Activated gamma-delta T cell treated with anti-CD3 and anti-CD28 coated beads, Interleukin-2, amount 50 U/mL, for 16 hours (primary cell): ENCODE data around the gene SYF2.
"Not testable (repeated sequence)": the region's sequence is repeated elsewhere in the genome, so short reads cannot be mapped to it uniquely, and the experiment has no call there.

ENCODE experiments used
- DNase-seq: peaks from one replicate; pipeline ENCODE4 v3.0.0-alpha.2; 2020; ENCODE audit warnings: low read depth

SYF2 gene

GRCh38 chr1:25206201-25206600 lies 26.1 kb downstream of the SYF2 start:
- no peak for DNase-seq

GRCh38 chr1:25205786-25206185 lies 26.5 kb downstream of the SYF2 start:
- no peak for DNase-seq

GRCh38 chr1:25204797-25205480 lies 27.4 kb downstream of the SYF2 start:
- no peak for DNase-seq

- no peak for DNase-seq
Observed at GRCh38 chr1:25201006-25201405, 31.3 kb downstream of the SYF2 start.

- DNase-seq = no peak
Observed at GRCh38 chr1:25199819-25200620, 32.3 kb downstream of the SYF2 start.

- DNase-seq = no peak
Observed at GRCh38 chr1:25198663-25199252, 33.5 kb downstream of the SYF2 start.

GRCh38 chr1:25197982-25198662 lies 34.2 kb downstream of the SYF2 start:
- peak; percentile 11 for DNase-seq

GRCh38 chr1:25197235-25197975 lies 34.9 kb downstream of the SYF2 start:
- no peak for DNase-seq

GRCh38 chr1:25196830-25197229 lies 35.5 kb downstream of the SYF2 start:
- no peak for DNase-seq

GRCh38 chr1:25195835-25196234 lies 36.5 kb downstream of the SYF2 start:
- no peak for DNase-seq

GRCh38 chr1:25194572-25195020 lies 37.7 kb downstream of the SYF2 start:
- DNase-seq = no peak

GRCh38 chr1:25194054-25194453 lies 38.2 kb downstream of the SYF2 start:
- no peak for DNase-seq

GRCh38 chr1:25193229-25193628 lies 39.1 kb downstream of the SYF2 start:
- no peak for DNase-seq

- no peak for DNase-seq
Observed at GRCh38 chr1:25192154-25192553, 40.1 kb downstream of the SYF2 start.

- no peak for DNase-seq
Observed at GRCh38 chr1:25190260-25190659, 42.0 kb downstream of the SYF2 start.

GRCh38 chr1:25187904-25188303 lies 44.4 kb downstream of the SYF2 start:
- not testable (repeated sequence) for DNase-seq

- no peak for DNase-seq
Observed at GRCh38 chr1:25187077-25187476, 45.2 kb downstream of the SYF2 start.

- no peak for DNase-seq
Observed at GRCh38 chr1:25186161-25187007, 45.9 kb downstream of the SYF2 start.

- DNase-seq = no peak
Observed at GRCh38 chr1:25185409-25186160, 46.7 kb downstream of the SYF2 start.
